GM18520 (cell line): ENCODE results near the gene GTF2H1.
"Not testable (repeated sequence)": the region's sequence is repeated elsewhere in the genome, so short reads cannot be mapped to it uniquely, and the experiment has no call there.

Experiments
- ATAC-seq: cut with Tn5 transposase; IDR thresholded peaks from one replicate; pipeline ENCODE4 v1.9.1; 2021; ENCODE audit not compliant: unreplicated experiment

GTF2H1 gene

GRCh38 chr11:18372201-18372600, 49.8 kb downstream of the GTF2H1 start:
- ATAC-seq, result no peak

- ATAC-seq, result no peak
Measured at GRCh38 chr11:18374956-18375355, 52.6 kb downstream of the GTF2H1 start.

- no peak for ATAC-seq
Measured at GRCh38 chr11:18375941-18376340, 53.6 kb downstream of the GTF2H1 start.

- ATAC-seq, result no peak
Measured at GRCh38 chr11:18379201-18379600, 56.8 kb downstream of the GTF2H1 start.

GRCh38 chr11:18383388-18384156, 61.2 kb downstream of the GTF2H1 start:
- ATAC-seq, result peak; percentile 89

- peak; percentile 6 for ATAC-seq
Measured at GRCh38 chr11:18384157-18384641, 61.8 kb downstream of the GTF2H1 start.

- ATAC-seq, result no peak
Measured at GRCh38 chr11:18390088-18390487, 67.7 kb downstream of the GTF2H1 start.

GRCh38 chr11:18392434-18393321, 70.3 kb downstream of the GTF2H1 start:
- no peak for ATAC-seq

GRCh38 chr11:18393581-18394274, 71.4 kb downstream of the GTF2H1 start:
- ATAC-seq, result no peak

GRCh38 chr11:18394275-18394927, 72.0 kb downstream of the GTF2H1 start, which contains the start of gene LDHA:
TSS of gene LDHA (plus strand) at chr11:18394563. CDS start at chr11:18396843, 2,280 bp downstream.
- ATAC-seq, result peak; percentile 44

- no peak for ATAC-seq
Measured at GRCh38 chr11:18394928-18395734, 72.8 kb downstream of the GTF2H1 start.

- ATAC-seq, result peak; percentile 49
Measured at GRCh38 chr11:18395735-18396504, 73.6 kb downstream of the GTF2H1 start.

GRCh38 chr11:18397921-18398320, 75.6 kb downstream of the GTF2H1 start:
- no peak for ATAC-seq

GRCh38 chr11:18401077-18401476, 78.7 kb downstream of the GTF2H1 start:
- ATAC-seq, result not testable (repeated sequence)

GRCh38 chr11:18404062-18404461, 81.7 kb downstream of the GTF2H1 start:
- ATAC-seq, result no peak

GRCh38 chr11:18407400-18407799, 85.0 kb downstream of the GTF2H1 start:
- not testable (repeated sequence) for ATAC-seq

- no peak for ATAC-seq
Measured at GRCh38 chr11:18408558-18409291, 86.4 kb downstream of the GTF2H1 start.

- no peak for ATAC-seq
Measured at GRCh38 chr11:18416459-18416858, 94.1 kb downstream of the GTF2H1 start.
